ENCODE data around the gene SPPL2A.

Gene SPPL2A

DNA sequence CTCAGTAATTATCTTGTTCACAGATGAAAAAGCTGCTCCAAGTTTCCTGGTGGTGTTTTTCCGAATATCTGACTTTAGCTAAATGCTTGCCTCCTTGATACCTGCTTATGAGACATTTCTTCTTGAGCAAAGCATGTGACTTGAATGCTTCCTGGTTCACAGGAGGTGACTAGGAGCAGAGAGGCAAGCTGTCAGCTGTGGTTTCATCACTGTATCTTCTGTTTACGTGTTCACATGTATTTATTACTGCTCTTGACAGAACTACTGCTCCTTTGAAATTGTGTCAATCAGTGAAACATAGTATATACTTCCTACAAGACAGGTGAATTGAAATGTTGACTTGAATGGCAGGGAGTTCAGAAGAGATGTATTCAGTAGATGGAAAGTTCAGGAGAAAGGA lies 8.9 kb upstream of the SPPL2A start:
- TF ChIP-seq, protein P1, sequence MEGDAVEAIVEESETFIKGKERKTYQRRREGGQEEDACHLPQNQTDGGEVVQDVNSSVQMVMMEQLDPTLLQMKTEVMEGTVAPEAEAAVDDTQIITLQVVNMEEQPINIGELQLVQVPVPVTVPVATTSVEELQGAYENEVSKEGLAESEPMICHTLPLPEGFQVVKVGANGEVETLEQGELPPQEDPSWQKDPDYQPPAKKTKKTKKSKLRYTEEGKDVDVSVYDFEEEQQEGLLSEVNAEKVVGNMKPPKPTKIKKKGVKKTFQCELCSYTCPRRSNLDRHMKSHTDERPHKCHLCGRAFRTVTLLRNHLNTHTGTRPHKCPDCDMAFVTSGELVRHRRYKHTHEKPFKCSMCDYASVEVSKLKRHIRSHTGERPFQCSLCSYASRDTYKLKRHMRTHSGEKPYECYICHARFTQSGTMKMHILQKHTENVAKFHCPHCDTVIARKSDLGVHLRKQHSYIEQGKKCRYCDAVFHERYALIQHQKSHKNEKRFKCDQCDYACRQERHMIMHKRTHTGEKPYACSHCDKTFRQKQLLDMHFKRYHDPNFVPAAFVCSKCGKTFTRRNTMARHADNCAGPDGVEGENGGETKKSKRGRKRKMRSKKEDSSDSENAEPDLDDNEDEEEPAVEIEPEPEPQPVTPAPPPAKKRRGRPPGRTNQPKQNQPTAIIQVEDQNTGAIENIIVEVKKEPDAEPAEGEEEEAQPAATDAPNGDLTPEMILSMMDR (IDR thresholded peaks at IDR 0.05; ENCODE audit: low read depth, low read length, missing control alignments), result no peak
- DNase-seq (ENCODE audit: extremely low read depth, low read depth), result no peak
- no peak overlapping the region for H3K4me3 ChIP-seq (replicated peaks; ENCODE audit: low read depth, low read length)

DNA sequence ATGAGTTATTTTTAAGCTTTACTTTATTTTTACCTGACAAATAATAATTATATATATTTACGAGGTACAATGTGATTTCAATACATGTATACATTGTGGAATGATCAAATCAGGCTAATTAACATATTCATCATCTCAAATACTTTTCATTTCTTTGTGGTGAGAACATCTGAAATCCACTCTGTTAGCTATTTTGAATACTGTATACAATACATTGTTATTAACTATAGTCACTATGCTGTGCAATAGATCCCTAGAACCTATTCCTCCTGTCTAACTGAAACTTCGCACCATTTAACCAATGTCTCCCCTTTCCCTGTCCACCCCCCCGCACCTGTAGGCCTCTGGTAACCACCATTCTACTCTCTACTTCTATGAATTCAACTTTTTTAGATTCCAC lies 7.9 kb upstream of the SPPL2A start:
- TF ChIP-seq, protein P1 (IDR thresholded peaks at IDR 0.05; ENCODE audit: low read depth, low read length, missing control alignments), result no peak
- no peak for DNase-seq (ENCODE audit: extremely low read depth, low read depth)
- H3K4me3 ChIP-seq (replicated peaks; ENCODE audit: low read depth, low read length), result no peak overlapping the region

DNA sequence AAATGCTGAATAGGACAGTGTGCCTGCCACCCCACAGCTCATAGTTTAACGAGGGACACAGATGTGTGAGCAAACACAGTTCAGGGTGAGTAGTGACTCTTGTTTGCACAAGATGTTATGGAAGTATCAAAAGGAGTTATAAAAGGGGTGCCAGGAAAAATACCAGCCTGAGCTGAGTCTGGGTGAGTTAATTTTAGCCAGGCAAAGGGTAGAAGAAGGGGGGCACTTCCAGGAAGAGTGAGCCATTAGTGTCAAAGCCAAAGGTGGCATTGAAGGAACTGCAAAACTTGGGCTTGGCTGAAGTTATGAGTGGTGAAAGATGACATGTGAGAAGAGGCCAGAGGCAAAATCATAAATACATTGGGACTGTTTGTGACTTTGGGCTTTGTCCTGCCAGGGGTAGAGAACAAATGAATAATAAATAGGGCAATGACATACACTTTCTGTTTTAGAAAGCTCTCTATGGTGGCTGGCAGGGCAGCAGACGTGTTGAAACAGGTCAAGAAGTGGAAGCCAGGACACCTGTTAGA lies 1.9 kb upstream of the SPPL2A start:
- no peak overlapping the region for H3K4me3 ChIP-seq (replicated peaks; ENCODE audit: low read depth, low read length)
- TF ChIP-seq, protein P1 (IDR thresholded peaks at IDR 0.05; ENCODE audit: low read depth, low read length, missing control alignments), result no peak
- no peak for DNase-seq (ENCODE audit: extremely low read depth, low read depth)

DNA sequence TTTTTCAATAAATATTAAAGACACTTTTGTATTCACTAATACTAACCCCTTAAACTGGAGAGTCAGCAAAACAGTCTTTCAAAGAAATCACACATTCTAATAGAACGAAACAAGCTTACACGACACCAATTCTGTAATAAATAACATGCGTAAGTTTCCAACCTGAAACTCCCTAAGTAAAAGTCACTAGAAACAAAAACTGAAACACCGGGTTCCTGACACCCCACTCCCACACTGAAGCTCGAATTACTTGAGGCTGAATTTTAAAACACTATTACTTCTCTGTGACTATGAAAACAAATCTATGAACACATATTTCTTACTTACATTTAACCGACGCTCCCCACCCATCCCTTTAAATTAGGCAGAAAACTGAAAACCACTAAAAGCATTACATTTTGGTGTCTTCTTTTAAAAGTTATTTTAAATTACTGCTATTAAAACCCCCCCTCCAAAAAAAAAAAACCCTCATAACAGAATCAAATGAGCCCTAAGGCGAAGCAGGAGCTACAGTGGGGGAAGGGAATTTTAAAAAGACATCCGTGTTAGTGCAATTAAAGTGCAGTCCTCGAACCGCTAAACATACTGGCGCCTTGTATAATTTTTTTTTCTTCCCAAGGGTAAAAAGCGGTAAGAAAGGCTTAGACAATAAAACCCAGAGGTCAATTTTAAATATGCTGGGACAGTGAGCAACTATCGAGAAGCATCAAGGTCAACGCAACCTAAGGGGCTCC lies 878 bp downstream of the SPPL2A start:
- TF ChIP-seq, protein P1 (IDR thresholded peaks at IDR 0.05; ENCODE audit: low read depth, low read length, missing control alignments), result no peak
- peak overlapping the region; percentile 58 for H3K4me3 ChIP-seq (replicated peaks; ENCODE audit: low read depth, low read length)
- DNase-seq (ENCODE audit: extremely low read depth, low read depth), result no peak

DNA sequence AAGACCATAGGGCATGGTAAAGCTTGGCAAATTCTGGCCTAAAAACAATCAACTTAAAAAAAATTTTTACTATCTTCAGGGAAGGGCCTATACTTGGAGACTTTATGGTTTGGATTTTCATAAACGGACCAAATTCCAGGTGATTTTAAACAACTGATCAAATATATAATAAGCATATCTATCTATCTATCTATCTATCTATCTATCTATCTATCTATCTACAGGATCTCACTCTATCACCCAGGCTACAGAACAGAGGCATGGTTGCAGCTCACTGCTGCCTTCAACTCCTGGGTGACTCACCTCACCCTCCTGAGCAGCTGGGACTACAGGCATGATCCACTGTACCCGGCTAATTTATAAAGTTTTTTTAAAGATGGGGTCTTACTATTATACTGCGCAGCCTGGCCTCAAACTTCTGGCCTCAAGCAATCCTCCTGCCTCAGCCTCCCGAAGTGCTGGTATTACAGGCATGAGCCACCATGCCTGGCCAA lies 6.7 kb downstream of the SPPL2A start:
- TF ChIP-seq, protein P1 (IDR thresholded peaks at IDR 0.05; ENCODE audit: low read depth, low read length, missing control alignments), result no peak
- no peak for DNase-seq (ENCODE audit: extremely low read depth, low read depth)
- H3K4me3 ChIP-seq (replicated peaks; ENCODE audit: low read depth, low read length), result no peak overlapping the region

DNA sequence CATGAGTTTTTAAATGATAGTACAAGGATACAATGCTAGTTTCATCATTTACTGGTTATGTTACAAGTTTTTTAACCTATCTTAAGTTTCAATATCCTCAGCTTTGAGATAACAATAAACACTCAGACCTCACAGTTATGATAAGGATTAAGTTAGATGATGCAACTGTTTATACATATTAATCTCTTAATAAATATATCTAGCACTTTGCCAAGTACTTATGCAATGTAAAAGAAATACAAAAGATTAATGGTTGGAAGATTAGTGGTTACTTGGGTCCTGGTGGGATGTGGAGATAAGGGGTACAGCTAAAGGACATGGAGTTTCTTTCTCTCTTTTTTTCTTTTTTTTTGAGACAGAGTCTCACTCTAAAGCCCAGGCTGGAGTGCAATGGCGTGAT lies 12.0 kb downstream of the SPPL2A start:
- TF ChIP-seq, protein P1 (IDR thresholded peaks at IDR 0.05; ENCODE audit: low read depth, low read length, missing control alignments), result no peak
- DNase-seq (ENCODE audit: extremely low read depth, low read depth), result no peak

More for the DNA sequence above, 12.0 kb downstream of the SPPL2A start:
- no peak overlapping the region for H3K4me3 ChIP-seq (replicated peaks; ENCODE audit: low read depth, low read length)
